IPS-18a (cell line): Measurements from ENCODE around the gene C14orf132.

Source experiments
- H3K27ac ChIP-seq: one replicate; pipeline ENCODE4 v1.5.1; 2013; ENCODE audit warnings: low read length
- H3K27me3 ChIP-seq: one replicate; pipeline ENCODE4 v1.6.1; 2013; ENCODE audit warnings: mild to moderate bottlenecking, low read length; ENCODE audit not compliant: control insufficient read depth, insufficient read depth
- H3K36me3 ChIP-seq: one replicate; pipeline ENCODE4 v1.6.1; 2013; ENCODE audit warnings: low read depth, low read length; ENCODE audit not compliant: control insufficient read depth
- H3K4me1 ChIP-seq: one replicate; pipeline ENCODE4 v1.6.1; 2013; ENCODE audit warnings: low read depth, low read length; ENCODE audit not compliant: control insufficient read depth
- H3K4me3 ChIP-seq: one replicate; pipeline ENCODE4 v1.5.1; 2013; ENCODE audit warnings: low read length
- H3K9ac ChIP-seq: one replicate; pipeline ENCODE4 v1.6.1; 2013; ENCODE audit warnings: mild to moderate bottlenecking, low read length, moderate library complexity
- H3K9me3 ChIP-seq: one replicate; pipeline ENCODE4 v1.6.1; 2013; ENCODE audit warnings: low read depth, low read length; ENCODE audit not compliant: control insufficient read depth

Gene C14orf132

GRCh38 chr14:96042248-96042930 is 3.2 kb downstream of the C14orf132 start:
- peaks cover 13% of the 10 kb centered on the region for H3K4me1 ChIP-seq
- no peaks in the 10 kb centered on the region for H3K36me3 ChIP-seq
- no peak overlapping the region for H3K9ac ChIP-seq
- no peaks in the 10 kb centered on the region for H3K9me3 ChIP-seq
- no peak overlapping the region for H3K27ac ChIP-seq
- peaks cover 31% of the 10 kb centered on the region for H3K27me3 ChIP-seq
- H3K4me3 ChIP-seq, result no peak overlapping the region

GRCh38 chr14:96046630-96047029 is 7.5 kb downstream of the C14orf132 start:
- Histone ChIP-seq H3K4me1 (peaks cover 7% of the 10 kb centered on the region), H3K9ac (no peak overlapping the region), H3K27ac (no peak overlapping the region), H3K4me3 (no peak overlapping the region), H3K27me3 (no peaks in the 10 kb centered on the region), H3K9me3 (no peaks in the 10 kb centered on the region), H3K36me3 (no peaks in the 10 kb centered on the region)

GRCh38 chr14:96047101-96047500 is 7.9 kb downstream of the C14orf132 start:
- Histone ChIP-seq H3K27me3 (no peaks in the 10 kb centered on the region), H3K9ac (no peak overlapping the region), H3K27ac (no peak overlapping the region), H3K9me3 (no peaks in the 10 kb centered on the region), H3K36me3 (no peaks in the 10 kb centered on the region), H3K4me3 (no peak overlapping the region), H3K4me1 (peaks cover 7% of the 10 kb centered on the region)

DNA sequence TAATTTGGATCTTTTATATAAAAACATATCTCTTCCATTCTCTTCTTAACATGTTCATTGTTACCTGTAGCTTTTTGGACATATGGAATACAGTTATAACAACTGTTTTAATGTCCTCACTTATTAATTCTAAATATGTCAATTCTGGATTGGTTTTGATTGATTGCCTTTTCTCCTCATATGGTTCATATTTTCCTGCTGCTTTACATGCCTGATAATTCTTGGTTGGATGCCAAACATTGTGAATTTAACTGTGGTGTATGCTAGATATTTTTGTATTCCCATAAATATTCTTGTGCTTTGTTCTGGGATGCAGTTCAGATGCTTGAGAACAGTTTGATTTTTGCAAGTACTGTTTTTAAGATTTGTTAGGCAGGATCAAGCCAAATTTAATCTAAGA is 10.8 kb downstream of the C14orf132 start:
- Histone ChIP-seq H3K4me1 (peaks cover 7% of the 10 kb centered on the region), H3K9ac (no peak overlapping the region), H3K27ac (no peak overlapping the region), H3K4me3 (no peak overlapping the region), H3K36me3 (no peaks in the 10 kb centered on the region), H3K9me3 (no peaks in the 10 kb centered on the region), H3K27me3 (no peaks in the 10 kb centered on the region)

DNA sequence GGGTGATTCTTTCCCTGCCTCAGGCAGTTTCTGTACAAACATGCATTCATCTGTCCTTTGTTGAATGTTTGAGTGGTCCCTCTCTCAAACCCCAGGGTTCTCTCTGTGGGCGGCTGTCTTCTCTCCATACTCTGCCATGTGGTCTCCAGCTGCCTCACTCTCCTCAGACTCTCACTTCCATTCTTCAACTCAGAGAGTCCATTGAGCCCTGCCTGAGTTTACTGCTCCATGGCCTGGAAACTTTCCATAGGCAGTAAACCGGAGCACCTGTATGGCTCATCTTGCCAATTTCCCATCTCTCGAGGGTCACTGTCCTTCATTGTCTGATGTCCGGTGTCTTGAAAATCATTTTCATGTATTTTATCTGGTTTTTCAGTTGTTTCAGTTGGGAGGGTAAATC is 11.3 kb downstream of the C14orf132 start:
- Histone ChIP-seq H3K27ac (no peak overlapping the region), H3K4me1 (peaks cover 7% of the 10 kb centered on the region), H3K36me3 (no peaks in the 10 kb centered on the region), H3K27me3 (no peaks in the 10 kb centered on the region), H3K4me3 (no peak overlapping the region), H3K9ac (no peak overlapping the region), H3K9me3 (no peaks in the 10 kb centered on the region)

DNA sequence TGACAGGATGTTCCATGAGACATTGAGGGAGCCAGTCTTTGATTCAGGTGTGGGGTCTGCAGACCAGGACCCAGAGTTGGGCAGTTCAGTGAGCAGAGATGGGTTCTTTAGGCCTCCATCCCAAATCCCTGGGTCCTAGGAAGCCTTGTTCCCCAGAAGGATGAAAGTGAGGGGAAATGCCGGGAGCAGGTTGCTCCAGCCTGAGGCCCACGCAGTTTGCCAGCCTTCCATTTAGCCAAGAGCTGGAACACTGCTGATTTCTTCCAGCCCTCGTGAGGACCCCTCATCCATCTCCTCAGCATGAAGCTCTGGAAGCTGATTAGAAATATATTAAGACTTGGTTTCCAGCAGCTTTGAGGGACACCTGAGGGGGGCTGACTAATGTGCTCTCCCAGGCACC is 12.1 kb downstream of the C14orf132 start:
- H3K27me3 ChIP-seq, result no peaks in the 10 kb centered on the region
- no peak overlapping the region for H3K27ac ChIP-seq
- peaks cover 5% of the 10 kb centered on the region for H3K4me1 ChIP-seq
- no peak overlapping the region for H3K9ac ChIP-seq
- no peaks in the 10 kb centered on the region for H3K9me3 ChIP-seq
- no peaks in the 10 kb centered on the region for H3K36me3 ChIP-seq
- no peak overlapping the region for H3K4me3 ChIP-seq

GRCh38 chr14:96051642-96052540 is 12.7 kb downstream of the C14orf132 start:
- no peak overlapping the region for H3K4me3 ChIP-seq
- no peak overlapping the region for H3K9ac ChIP-seq
- no peak overlapping the region for H3K27ac ChIP-seq
- H3K4me1 ChIP-seq, result no peaks in the 10 kb centered on the region
- H3K36me3 ChIP-seq, result no peaks in the 10 kb centered on the region
- no peaks in the 10 kb centered on the region for H3K27me3 ChIP-seq
- H3K9me3 ChIP-seq, result no peaks in the 10 kb centered on the region

DNA sequence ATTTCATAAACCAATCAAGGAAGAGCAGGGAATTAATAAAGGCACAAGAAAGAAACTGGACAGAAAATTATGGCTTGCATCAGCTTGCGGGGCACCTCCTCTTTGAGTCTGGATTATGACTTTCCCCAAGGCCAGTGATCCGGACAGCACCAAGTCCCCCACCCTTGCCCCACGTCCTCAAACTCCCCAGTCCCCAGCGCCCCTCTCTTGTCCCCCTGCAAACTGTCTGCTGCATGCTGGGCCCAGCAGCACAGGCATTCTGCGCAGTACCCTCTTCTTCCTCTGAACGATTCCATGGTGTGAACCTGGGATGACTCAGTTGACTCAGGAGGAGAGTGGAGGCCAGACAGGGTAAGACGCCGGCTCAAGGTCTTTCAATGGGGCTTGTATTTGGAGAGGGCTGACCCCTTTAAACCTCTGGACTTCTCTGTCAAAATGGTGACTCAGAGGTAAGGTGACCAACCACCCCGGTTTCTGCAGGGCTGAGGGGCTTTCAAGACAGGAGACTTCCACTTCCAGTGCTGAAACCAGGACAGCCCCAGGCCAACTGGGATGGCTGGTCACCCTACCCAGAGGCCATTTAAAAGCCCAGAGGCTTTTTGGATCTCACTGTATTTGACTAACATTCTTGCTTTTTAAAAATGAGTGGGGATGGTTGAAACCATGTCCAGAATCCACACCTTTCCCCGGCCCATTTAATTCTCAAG is 13.5 kb downstream of the C14orf132 start:
- Histone ChIP-seq H3K27ac (no peak overlapping the region), H3K9ac (no peak overlapping the region), H3K4me1 (no peaks in the 10 kb centered on the region), H3K36me3 (no peaks in the 10 kb centered on the region), H3K4me3 (no peak overlapping the region), H3K9me3 (no peaks in the 10 kb centered on the region), H3K27me3 (no peaks in the 10 kb centered on the region)

DNA sequence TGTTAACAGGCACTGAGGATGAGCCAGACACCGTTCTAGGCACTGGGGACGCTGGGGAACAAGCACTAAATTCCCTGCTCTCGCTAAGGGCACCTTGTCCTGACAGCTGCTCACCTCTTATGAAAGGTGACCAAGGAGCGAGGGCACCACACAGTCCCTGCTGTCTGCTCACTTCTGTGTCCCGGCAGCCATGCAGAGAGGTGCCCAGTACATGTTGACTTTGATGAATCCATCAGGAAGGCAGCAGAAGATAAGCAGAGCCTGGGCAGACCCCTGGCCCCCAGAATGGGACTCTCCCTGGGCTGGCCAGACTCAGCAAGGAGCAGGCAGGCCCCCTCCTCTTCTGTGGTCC is 14.1 kb downstream of the C14orf132 start:
- H3K4me3 ChIP-seq, result no peak overlapping the region
- H3K9ac ChIP-seq, result no peak overlapping the region
- H3K36me3 ChIP-seq, result no peaks in the 10 kb centered on the region

DNA sequence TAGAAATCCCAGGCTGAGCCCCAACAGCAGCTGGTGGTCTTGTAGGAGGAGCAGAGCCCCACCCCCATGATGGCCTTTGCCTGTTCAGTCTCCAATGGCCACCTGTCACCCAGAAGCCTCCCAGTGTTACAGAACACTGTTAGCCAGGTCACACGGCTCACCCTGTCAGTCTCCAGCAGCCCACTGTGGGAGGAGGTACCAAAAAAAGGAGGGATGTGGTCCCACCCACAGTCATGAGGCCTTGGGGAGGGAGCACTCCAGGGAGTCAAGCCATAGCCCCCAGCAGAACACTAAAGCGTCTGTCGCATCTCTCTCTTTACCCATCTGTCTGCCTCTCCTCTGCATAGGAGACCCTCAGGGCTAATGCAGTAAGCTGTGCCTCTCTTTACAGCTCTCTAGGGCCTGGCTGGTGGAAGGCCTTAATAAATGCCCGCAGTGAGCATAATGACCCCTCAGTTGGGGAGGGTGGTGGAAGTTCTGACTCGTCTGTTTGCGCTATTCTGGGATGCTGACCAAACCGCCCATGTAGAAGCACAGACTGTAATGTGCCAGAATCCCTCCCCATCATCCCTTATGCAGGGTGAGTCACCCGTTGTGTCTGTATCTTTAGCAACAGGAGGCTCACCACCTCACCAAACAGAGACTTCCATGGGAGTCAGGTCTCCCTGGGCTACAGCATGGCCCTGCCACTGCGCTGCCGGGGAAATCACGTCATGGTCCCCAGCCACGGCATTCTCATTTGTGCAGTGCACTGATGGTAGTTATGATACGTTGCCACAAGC is 14.6 kb downstream of the C14orf132 start:
- Histone ChIP-seq H3K27ac (no peak overlapping the region), H3K4me3 (no peak overlapping the region), H3K9me3 (no peaks in the 10 kb centered on the region), H3K36me3 (no peaks in the 10 kb centered on the region), H3K9ac (no peak overlapping the region), H3K27me3 (no peaks in the 10 kb centered on the region), H3K4me1 (no peaks in the 10 kb centered on the region)

More for the DNA sequence above, 14.1 kb downstream of the C14orf132 start:
- Histone ChIP-seq H3K9me3 (no peaks in the 10 kb centered on the region), H3K27ac (no peak overlapping the region), H3K4me1 (no peaks in the 10 kb centered on the region), H3K27me3 (no peaks in the 10 kb centered on the region)

GRCh38 chr14:96054661-96055060 is 15.5 kb downstream of the C14orf132 start:
- no peak overlapping the region for H3K4me3 ChIP-seq
- no peak overlapping the region for H3K27ac ChIP-seq
- no peaks in the 10 kb centered on the region for H3K27me3 ChIP-seq
- no peak overlapping the region for H3K9ac ChIP-seq
- H3K9me3 ChIP-seq, result no peaks in the 10 kb centered on the region
- no peaks in the 10 kb centered on the region for H3K36me3 ChIP-seq
- no peaks in the 10 kb centered on the region for H3K4me1 ChIP-seq
